Epithelial cell of esophagus (primary cell): ENCODE measurements around the gene AMDHD2.
"Not testable (repeated sequence)": the region's sequence is repeated elsewhere in the genome, so short reads cannot be mapped to it uniquely, and the experiment has no call there.

Experiments
- DNase-seq: peaks from one replicate; pipeline ENCODE4 v3.0.0; 2010; ENCODE audit warnings: low read depth
- H3K4me3 ChIP-seq: 2 replicates; pipeline ENCODE4 v1.5.1; 2011; ENCODE audit warnings: mild to moderate bottlenecking, low read length, control low read depth
- TF ChIP-seq, protein P1 (sequence below): IDR thresholded peaks from 2 replicates; pipeline ENCODE4 v1.5.1; 2011; ENCODE audit warnings: low read depth, mild to moderate bottlenecking, low read length, control low read depth, inconsistent platforms; ENCODE audit not compliant: insufficient read depth; ENCODE audit errors: missing control alignments

AMDHD2 gene

DNA sequence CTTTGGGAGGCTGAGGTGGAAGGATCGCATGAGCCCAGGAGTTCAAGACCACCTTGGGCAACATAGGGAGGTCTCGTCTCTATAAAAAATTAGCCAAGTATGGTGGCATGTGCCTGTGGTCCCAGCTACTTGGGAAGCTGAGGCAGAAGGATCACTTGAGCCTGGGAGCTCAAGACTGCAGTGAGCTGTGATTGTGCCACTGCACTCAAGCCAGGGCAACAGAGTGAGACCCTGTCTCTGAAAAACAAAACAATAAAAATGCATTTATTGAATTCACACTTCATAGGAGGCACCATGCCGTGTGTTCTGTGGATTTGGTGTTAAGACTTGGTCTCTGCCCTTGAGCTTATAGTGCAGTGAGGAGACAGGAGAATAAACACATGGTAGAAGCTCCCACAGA, 42.8 kb upstream of the AMDHD2 start:
- H3K4me3 ChIP-seq = no peak overlapping the region

DNA sequence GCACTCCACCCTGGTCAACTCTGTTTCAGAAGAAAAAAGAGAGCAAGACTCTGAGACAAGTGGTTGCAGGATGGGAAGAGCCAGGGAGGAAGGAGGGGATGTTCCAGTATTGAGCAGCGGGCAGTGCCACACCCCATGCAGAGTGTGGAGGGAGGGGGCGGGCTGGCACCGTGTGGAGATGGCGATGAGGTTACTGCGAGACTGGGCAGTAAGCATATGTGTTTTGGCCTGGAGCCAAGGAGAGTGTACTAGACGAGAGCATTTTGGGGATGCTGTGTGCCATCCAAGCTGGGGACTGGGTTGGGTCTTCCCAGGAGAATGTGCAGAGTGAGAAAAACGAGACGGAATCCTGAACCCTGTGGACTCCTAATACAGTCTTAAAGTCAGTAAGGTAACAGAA, 41.9 kb upstream of the AMDHD2 start:
- TF ChIP-seq, protein P1, sequence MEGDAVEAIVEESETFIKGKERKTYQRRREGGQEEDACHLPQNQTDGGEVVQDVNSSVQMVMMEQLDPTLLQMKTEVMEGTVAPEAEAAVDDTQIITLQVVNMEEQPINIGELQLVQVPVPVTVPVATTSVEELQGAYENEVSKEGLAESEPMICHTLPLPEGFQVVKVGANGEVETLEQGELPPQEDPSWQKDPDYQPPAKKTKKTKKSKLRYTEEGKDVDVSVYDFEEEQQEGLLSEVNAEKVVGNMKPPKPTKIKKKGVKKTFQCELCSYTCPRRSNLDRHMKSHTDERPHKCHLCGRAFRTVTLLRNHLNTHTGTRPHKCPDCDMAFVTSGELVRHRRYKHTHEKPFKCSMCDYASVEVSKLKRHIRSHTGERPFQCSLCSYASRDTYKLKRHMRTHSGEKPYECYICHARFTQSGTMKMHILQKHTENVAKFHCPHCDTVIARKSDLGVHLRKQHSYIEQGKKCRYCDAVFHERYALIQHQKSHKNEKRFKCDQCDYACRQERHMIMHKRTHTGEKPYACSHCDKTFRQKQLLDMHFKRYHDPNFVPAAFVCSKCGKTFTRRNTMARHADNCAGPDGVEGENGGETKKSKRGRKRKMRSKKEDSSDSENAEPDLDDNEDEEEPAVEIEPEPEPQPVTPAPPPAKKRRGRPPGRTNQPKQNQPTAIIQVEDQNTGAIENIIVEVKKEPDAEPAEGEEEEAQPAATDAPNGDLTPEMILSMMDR = no peak
- no peak overlapping the region for H3K4me3 ChIP-seq
- no peak for DNase-seq

More for the DNA sequence above, 42.8 kb upstream of the AMDHD2 start:
- no peak for DNase-seq
- TF ChIP-seq, protein P1 = no peak

DNA sequence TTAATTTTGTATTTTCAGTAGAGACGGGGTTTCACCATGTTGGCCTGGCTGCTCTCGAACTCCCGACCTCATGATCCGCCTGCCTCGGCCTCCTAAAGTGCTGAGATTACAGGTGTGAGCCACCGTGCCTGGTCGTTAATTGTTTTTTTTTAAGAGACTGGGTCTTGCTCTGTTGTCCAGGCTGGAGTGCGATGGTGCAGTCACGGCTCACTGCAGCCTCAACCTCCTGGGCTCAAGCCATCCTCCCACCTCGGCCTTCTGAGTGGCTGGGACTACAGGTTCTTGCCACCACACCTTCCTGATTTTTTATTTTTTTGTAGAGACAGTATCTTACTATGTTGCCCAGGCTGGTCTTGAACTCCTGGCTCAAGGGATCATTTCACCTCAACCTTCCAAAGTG, 40.2 kb upstream of the AMDHD2 start:
- not testable (repeated sequence) for DNase-seq

DNA sequence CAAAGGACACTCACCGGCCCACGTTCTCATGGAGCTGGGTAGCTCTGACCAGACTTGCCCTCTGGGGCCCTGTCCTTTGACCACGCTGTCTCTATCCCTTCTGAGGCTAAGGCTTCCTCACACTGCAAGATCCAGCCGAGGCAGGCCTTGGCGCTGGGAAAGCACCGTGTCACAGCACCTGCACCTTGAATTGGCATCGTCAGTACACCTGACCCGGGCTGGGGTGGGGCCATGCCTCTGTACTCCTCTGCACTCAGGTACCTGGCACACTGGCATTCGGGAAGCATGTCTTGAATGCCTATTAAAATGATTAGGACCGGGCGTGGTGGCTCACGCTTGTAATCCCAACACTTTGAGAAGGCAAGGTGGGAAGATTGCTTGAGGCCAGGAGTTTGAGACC, 39.2 kb upstream of the AMDHD2 start:
- TF ChIP-seq, protein P1 = no peak
- H3K4me3 ChIP-seq = no peak overlapping the region
- no peak for DNase-seq

More for the DNA sequence above, 40.2 kb upstream of the AMDHD2 start:
- not testable (repeated sequence) for H3K4me3 ChIP-seq

DNA sequence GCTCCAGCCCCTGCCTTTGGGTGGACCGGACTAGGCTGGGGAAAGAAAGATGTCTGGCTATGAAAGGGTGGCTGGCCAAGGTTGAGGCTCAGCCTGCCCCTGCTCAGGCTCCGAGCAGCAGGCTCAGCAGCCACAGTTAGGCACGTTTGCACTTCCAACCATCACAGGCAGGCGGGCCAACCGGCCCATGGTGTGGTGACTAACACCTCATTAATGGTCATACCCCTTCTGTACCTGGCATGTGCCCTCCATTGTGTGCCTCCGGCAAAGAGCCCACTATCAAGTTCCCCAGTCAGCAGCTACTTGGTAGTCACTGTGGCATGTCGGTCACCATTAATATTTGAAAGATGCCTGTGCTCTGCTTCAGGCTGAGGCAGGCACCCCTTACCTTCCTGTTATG, 38.5 kb upstream of the AMDHD2 start:
- no peak for DNase-seq
- TF ChIP-seq, protein P1 = no peak

DNA sequence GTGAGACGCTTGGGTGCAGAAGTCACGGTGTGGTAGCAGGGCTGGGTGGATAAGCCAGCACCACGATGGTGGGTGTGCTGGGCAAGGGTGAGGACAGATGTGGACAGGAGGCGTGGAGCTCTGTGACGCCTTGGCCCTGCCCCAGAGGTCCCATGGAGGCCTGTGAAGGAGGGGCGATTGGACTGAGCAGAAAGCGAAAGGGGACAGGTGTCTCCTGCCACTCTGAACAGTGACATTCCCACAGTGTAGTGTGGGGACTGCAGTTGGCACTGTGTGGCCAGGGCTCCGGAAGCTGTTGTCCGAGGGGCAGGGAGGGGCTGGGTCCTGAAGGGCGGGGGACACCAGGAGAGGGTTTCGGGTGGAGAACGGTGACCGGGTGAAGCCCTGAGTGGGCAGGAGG, 37.9 kb upstream of the AMDHD2 start:
- TF ChIP-seq, protein P1 = no peak
- no peak overlapping the region for H3K4me3 ChIP-seq

More for the DNA sequence above, 38.5 kb upstream of the AMDHD2 start:
- H3K4me3 ChIP-seq = no peak overlapping the region

DNA sequence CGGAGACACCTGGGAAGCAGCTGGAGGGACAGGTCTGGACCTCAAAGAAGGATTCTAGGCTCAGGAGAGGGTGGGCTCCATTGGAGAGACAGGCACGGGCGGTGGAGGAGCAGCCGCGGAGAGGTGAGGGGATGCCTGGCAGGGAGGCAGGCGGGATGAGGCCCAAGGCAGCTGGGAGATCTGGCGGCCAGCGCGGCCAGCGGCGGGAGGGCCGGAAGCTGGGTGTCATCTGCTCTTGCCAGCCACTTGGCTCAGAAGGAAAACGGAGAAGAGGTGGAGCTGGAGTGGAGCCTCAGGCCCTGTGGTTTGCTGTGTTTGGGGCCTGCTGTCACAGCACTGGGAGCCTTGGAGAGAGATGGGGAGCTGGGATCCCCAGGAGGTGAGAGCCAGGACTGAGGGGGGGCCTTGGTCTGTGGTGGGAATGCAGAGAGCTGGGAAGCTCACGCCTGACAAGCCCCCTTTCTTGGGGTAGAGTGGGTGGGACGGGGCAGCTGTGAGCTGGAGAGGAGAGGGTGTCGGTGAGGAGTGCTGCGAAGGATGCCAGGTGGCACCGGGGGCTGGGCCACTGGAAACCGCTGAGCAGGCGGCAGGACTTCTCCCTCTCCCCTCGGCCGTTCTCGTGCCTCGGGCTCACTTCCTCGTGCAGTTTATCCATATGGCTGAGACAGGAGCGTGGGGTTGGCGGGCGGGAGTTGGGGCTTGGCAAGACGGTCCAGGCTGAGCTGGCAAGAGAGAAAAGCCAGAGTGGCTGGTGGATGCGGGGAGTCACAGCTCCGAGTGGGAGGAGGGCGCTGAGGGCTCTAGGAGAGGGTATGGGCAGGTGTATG, 37.2 kb upstream of the AMDHD2 start:
- DNase-seq = no peak
- TF ChIP-seq, protein P1 = no peak
- no peak overlapping the region for H3K4me3 ChIP-seq

More for the DNA sequence above, 37.9 kb upstream of the AMDHD2 start:
- DNase-seq = no peak
